GM19351 (cell line): ENCODE results near the gene DNPH1.

ENCODE experiments used
- ATAC-seq: cut with Tn5 transposase; IDR thresholded peaks from one replicate; pipeline ENCODE4 v1.9.1; 2021; ENCODE audit warnings: mild to moderate bottlenecking, moderate library complexity; ENCODE audit not compliant: unreplicated experiment

The DNPH1 gene

GRCh38 chr6:43219119-43219518, 10.2 kb downstream of the DNPH1 start:
- no peak for ATAC-seq

- no peak for ATAC-seq
Measured at GRCh38 chr6:43217351-43217750, 11.9 kb downstream of the DNPH1 start.

- ATAC-seq: no peak
Measured at GRCh38 chr6:43216200-43216599, 13.1 kb downstream of the DNPH1 start.

- no peak for ATAC-seq
Measured at GRCh38 chr6:43215066-43215465, 14.2 kb downstream of the DNPH1 start.

- ATAC-seq: no peak
Measured at GRCh38 chr6:43213431-43213830, 15.8 kb downstream of the DNPH1 start.

GRCh38 chr6:43211955-43212354, 17.3 kb downstream of the DNPH1 start:
- ATAC-seq: no peak

GRCh38 chr6:43207286-43207685, 22.0 kb downstream of the DNPH1 start:
- no peak for ATAC-seq

GRCh38 chr6:43205849-43206248, 23.4 kb downstream of the DNPH1 start:
- no peak for ATAC-seq

- ATAC-seq: no peak
Measured at GRCh38 chr6:43204271-43205105, 24.8 kb downstream of the DNPH1 start.

GRCh38 chr6:43203718-43204095, 25.6 kb downstream of the DNPH1 start:
- no peak for ATAC-seq

- ATAC-seq: no peak
Measured at GRCh38 chr6:43203029-43203717, 26.1 kb downstream of the DNPH1 start.

- ATAC-seq: no peak
Measured at GRCh38 chr6:43202451-43202850, 26.8 kb downstream of the DNPH1 start.

GRCh38 chr6:43200541-43200940, 28.7 kb downstream of the DNPH1 start:
- no peak for ATAC-seq

GRCh38 chr6:43199912-43200311, 29.4 kb downstream of the DNPH1 start:
- no peak for ATAC-seq

- ATAC-seq: no peak
Measured at GRCh38 chr6:43196337-43196736, 32.9 kb downstream of the DNPH1 start.

- ATAC-seq: no peak
Measured at GRCh38 chr6:43193929-43194328, 35.4 kb downstream of the DNPH1 start.

- ATAC-seq: no peak
Measured at GRCh38 chr6:43192911-43193310, 36.4 kb downstream of the DNPH1 start.

GRCh38 chr6:43189776-43190304, 39.4 kb downstream of the DNPH1 start:
- ATAC-seq: no peak

GRCh38 chr6:43188426-43188825, 40.9 kb downstream of the DNPH1 start:
- ATAC-seq: no peak

- ATAC-seq: no peak
Measured at GRCh38 chr6:43187821-43188220, 41.5 kb downstream of the DNPH1 start.

GRCh38 chr6:43186706-43187105, 42.6 kb downstream of the DNPH1 start:
- no peak for ATAC-seq

- no peak for ATAC-seq
Measured at GRCh38 chr6:43186019-43186418, 43.3 kb downstream of the DNPH1 start.
